Ovary (tissue), 9 donors: Measurements from ENCODE around the gene KCNMA1. TPM values are rescaled to one million over a fixed set of nuclear protein-coding genes. Genes with fewer than 3 reads are reported as not detected.

Source experiments
- DNase-seq, 5 donors: peaks; one replicate each; pipeline ENCODE4 v3.0.0-alpha.2; 2019 to 2020
- H3K27ac ChIP-seq, 2 donors: fragments of 200-600 bp; one replicate each; pipeline versions ENCODE4 v1.5.1 to v1.8.0; 2019 to 2022
- H3K27me3 ChIP-seq: fragments of 200-600 bp; one replicate; pipeline ENCODE4 v1.8.0; 2022
- H3K36me3 ChIP-seq: fragments of 200-600 bp; sonication (generic); one replicate; pipeline ENCODE4 v1.5.1; 2019
- H3K4me1 ChIP-seq: one replicate; pipeline ENCODE4 v1.8.1; 2013; ENCODE audit warnings: mild to moderate bottlenecking, moderate library complexity; ENCODE audit not compliant: insufficient read depth
- H3K4me3 ChIP-seq: fragments of 200-600 bp; sonication (generic); one replicate; pipeline ENCODE4 v1.5.1; 2017
- H3K9me3 ChIP-seq, 2 donors: fragments of 200-600 bp in 1 of 2; sonication (generic) in 1 of 2; one replicate each; pipeline versions ENCODE4 v1.5.1 to v1.8.1; 2013 to 2019; ENCODE audit warnings: mild to moderate bottlenecking in 1 of 2, moderate library complexity in 1 of 2
- CTCF ChIP-seq, 3 donors: fragments of 450-650 bp in 2 of 3; fragments of 200-600 bp in 1 of 3; IDR thresholded peaks; one replicate each; pipeline versions ENCODE4 v1.5.1 to v1.8.0; 2016 to 2022; ENCODE audit warnings: antibody characterized with exemption in 3 of 3, mild to moderate bottlenecking in 1 of 3
- EP300 ChIP-seq: sonication (generic); formaldehyde crosslinking; IDR thresholded peaks from one replicate; pipeline ENCODE4 v1.6.1; 2017; ENCODE audit warnings: antibody characterized with exemption
- POLR2A ChIP-seq: fragments of 450-650 bp; IDR thresholded peaks from one replicate; pipeline ENCODE4 v1.6.1; 2017; ENCODE audit warnings: antibody characterized with exemption, mild to moderate bottlenecking, moderate library complexity
- WGBS, 3 donors: extraction: QIAGEN DNeasy Blood & Tissue Kit in 1 of 3; methylation state at CpG; one replicate each; pipeline versions ENCODE4 v1.1.5 to v1.1.7; 2013 to 2017; 5-methylcytosine and 5-hydroxymethylcytosine counted together
- intact Hi-C, 4 donors: fragments of 100-400 bp; cut with DNase I; formaldehyde crosslinking; loops; one replicate each; pipeline versions ENCODE4 v1.11.0 to v1.15.1; 2022 to 2023
- polyA plus RNA-seq, 2 donors: library from polyadenylated mRNA; stranded (reverse); fragments of 200-250 nt in 1 of 2; fragments of 350-450 nt in 1 of 2; fragmentation: Illumina TruSeq in 1 of 2; extraction: RNeasy Lipid Tissue Mini Kit (QIAGEN cat#74804) in 1 of 2; gene quantifications; one replicate each; pipeline ENCODE4 v1.2.3, GENCODE V29; 2013 to 2014
- total RNA-seq, 7 donors: library from RNA; depleted of rRNA in 2 of 7; stranded (reverse); fragments of >200 nt in 2 of 7; fragmentation: NEBNext Ultra II Directional in 3 of 7; extraction: Animal tissue kit (Norgen Biotek cat#: 25700) in 3 of 7; gene quantifications; one replicate each; pipeline versions ENCODE4 v1.1.0 to v1.2.4, GENCODE V29; 2016 to 2023
- donor health status: DM: no; HTN: no; CAD: no; lungs with moderate emphysema.
- donor health status: DM: no; HTN: no; CAD: no.
- donor health status: Bipolar disorder and iron deficiency.
- donor health status: DM: yes; HTN: yes; CAD: no.
- donor health status: DM: no; HTN: no; CAD: no.
- donor health status: DM: yes; HTN: yes; CAD: no.

KCNMA1 gene
- total and polyA plus RNA-seq, 9 donors, result 7.0 to 83.8 (median 25.1) TPM

- no peak overlapping the region for H3K27ac ChIP-seq
- no peak for TF ChIP-seq CTCF (IDR thresholded peaks at IDR 0.05)
- no peak for TF ChIP-seq EP300
- no peak for TF ChIP-seq POLR2A
- no peaks in the 10 kb centered on the region for H3K36me3 ChIP-seq
- intact Hi-C loops, result no loop called here
- H3K9me3 ChIP-seq, result no peaks in the 10 kb centered on the region
- no peak overlapping the region for H3K4me3 ChIP-seq
- no peaks in the 10 kb centered on the region for H3K27me3 ChIP-seq
- 74 to 90% (median 77%) methylated on average over 2 of the region's 2 CpGs for WGBS, 3 donors
- DNase-seq, result no peak
- H3K4me1 ChIP-seq, result no peaks in the 10 kb centered on the region
Observed at GRCh38 chr10:76871697-76872295, 765.8 kb downstream of the KCNMA1 start.

- 63 to 78% (median 66%) methylated on average over 10 of the region's 10 CpGs for WGBS, 3 donors
- H3K4me3 ChIP-seq, result no peak overlapping the region
- no peaks in the 10 kb centered on the region for H3K36me3 ChIP-seq
- H3K4me1 ChIP-seq, result no peaks in the 10 kb centered on the region
- H3K27ac ChIP-seq, result no peak overlapping the region
- no peaks in the 10 kb centered on the region for H3K9me3 ChIP-seq
- H3K27me3 ChIP-seq, result no peaks in the 10 kb centered on the region
- no peak for TF ChIP-seq CTCF (IDR thresholded peaks at IDR 0.05)
- TF ChIP-seq EP300, result no peak
- no peak for DNase-seq
- intact Hi-C loops, result no loop called here
Observed at GRCh38 chr10:76869931-76870330, 767.7 kb downstream of the KCNMA1 start.

- TF ChIP-seq EP300 (no peak), POLR2A (no peak), CTCF (IDR thresholded peaks at IDR 0.05) (no peak)
Observed at GRCh38 chr10:76868098-76868977, 769.3 kb downstream of the KCNMA1 start.

GRCh38 chr10:76866841-76867586, 770.6 kb downstream of the KCNMA1 start:
- intact Hi-C loops, result no loop called here
- H3K9me3 ChIP-seq, result no peaks in the 10 kb centered on the region
- TF ChIP-seq EP300, result no peak
- no peak for TF ChIP-seq CTCF (IDR thresholded peaks at IDR 0.05)
- H3K36me3 ChIP-seq, result no peaks in the 10 kb centered on the region
- H3K4me1 ChIP-seq, result no peaks in the 10 kb centered on the region
- no peaks in the 10 kb centered on the region for H3K27me3 ChIP-seq
- no peak for DNase-seq
- no peak overlapping the region for H3K4me3 ChIP-seq
- H3K27ac ChIP-seq, result no peak overlapping the region
- 93 to 95% (median 94%) methylated on average over 4 of the region's 4 CpGs for WGBS, 3 donors

More at GRCh38 chr10:76868098-76868977, 769.3 kb downstream of the KCNMA1 start:
- no peak for DNase-seq
- WGBS, 3 donors, result 46 to 60% (median 56%) methylated on average over 4 of the region's 4 CpGs
- H3K4me3 ChIP-seq, result no peak overlapping the region
- no peak overlapping the region for H3K27ac ChIP-seq
- no peaks in the 10 kb centered on the region for H3K36me3 ChIP-seq
- no peaks in the 10 kb centered on the region for H3K4me1 ChIP-seq
- H3K27me3 ChIP-seq, result no peaks in the 10 kb centered on the region
- H3K9me3 ChIP-seq, result no peaks in the 10 kb centered on the region
- intact Hi-C loops, result no loop called here
